Measurements from ENCODE around the gene CPS1.

DNA sequence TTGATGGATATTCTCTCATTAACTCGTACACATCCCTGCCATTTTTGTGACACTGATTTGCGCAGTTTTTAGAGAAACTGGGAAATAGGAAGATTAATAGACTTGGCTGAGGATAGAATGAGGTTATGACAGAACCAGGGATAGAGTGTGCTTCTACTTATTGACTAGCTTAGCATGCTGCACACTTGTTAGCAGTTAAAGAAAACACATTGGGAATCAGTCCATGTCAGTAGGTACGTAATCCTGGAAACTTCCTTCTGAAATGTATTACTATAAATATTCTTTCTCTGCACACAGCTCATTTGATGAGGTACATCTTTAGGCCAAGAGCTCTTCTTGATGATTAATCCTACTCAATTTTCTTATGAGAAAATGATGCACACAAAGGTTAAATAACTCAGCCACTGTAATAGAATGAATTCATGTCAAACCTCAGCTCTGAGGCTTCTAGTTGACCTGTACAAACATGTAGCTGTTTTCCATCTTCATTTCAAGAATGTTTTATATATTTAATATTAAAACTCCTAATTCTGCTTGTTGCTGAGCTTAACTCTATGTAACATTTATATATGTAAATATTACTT lies 12.3 kb upstream of the CPS1 start:
- TF ChIP-seq SP1 (IDR thresholded peaks at IDR 0.05) (no peak), ELF4 (IDR thresholded peaks at IDR 0.05) (no peak), FOXM1 (IDR thresholded peaks at IDR 0.05; ENCODE audit: borderline replicate concordance) (no peak)

Data from HEK293T (cell line).